H1 (cell line): ENCODE results near the gene MIPOL1. TPM values are rescaled to one million over a fixed set of nuclear protein-coding genes. Genes with fewer than 3 reads are reported as not detected.

Source experiments
- CHD1 ChIP-seq: IDR thresholded peaks from 2 replicates; pipeline ENCODE4 v1.6.1; 2012; ENCODE audit warnings: low read depth, low read length, improper control_type of control experiment
- POLR2AphosphoS5 ChIP-seq: IDR thresholded peaks from 2 replicates; pipeline ENCODE4 v1.6.1; 2011; ENCODE audit warnings: low read depth, low read length
- polyA plus RNA-seq, 7 experiments: library from polyadenylated mRNA; depleted of rRNA in 3 of 7; stranded (reverse) in 5 of 7; unstranded in 2 of 7; fragments of >200 nt in 5 of 7; fragments of 200-250 nt in 2 of 7; gene quantifications; 1 replicate in 5 of 7; 2 replicates in 1 of 7; 4 replicates in 1 of 7; pipeline versions ENCODE4 v1.2.1 to v1.2.3, GENCODE V29; 2011 to 2013; ENCODE audit warnings: missing spikeins in 2 of 7, mixed read lengths in 2 of 7
- total RNA-seq: library from RNA; stranded (reverse); fragmentation: NEBNext Ultra II Directional; extraction: Animal tissue kit (Norgen Biotek cat#: 25700); gene quantifications from 2 replicates; pipeline ENCODE4 v1.2.1, GENCODE V29; 2021
- TF ChIP-seq, protein P1 (sequence below): IDR thresholded peaks from 2 replicates; pipeline ENCODE4 v1.6.1; 2011; ENCODE audit warnings: low read length, improper control_type of control experiment
- TF ChIP-seq, protein P2 (sequence below), 3 experiments: IDR thresholded peaks; 1 replicate in 2 of 3; 2 replicates in 1 of 3; pipeline versions ENCODE4 v1.5.1 to v1.6.1; 2011; ENCODE audit warnings: low read length in 3 of 3, mild to moderate bottlenecking in 3 of 3, inconsistent platforms in 2 of 3, low read depth in 1 of 3, moderate library complexity in 1 of 3; ENCODE audit not compliant: insufficient read depth in 1 of 3; ENCODE audit errors: control extremely low read depth in 1 of 3

MIPOL1 gene
- total and polyA plus RNA-seq, 2 of the 8 experiments (the other 6 are each of a cell fraction or from before 2014, with no cell fraction given): 2.8 to 23.9 TPM

DNA sequence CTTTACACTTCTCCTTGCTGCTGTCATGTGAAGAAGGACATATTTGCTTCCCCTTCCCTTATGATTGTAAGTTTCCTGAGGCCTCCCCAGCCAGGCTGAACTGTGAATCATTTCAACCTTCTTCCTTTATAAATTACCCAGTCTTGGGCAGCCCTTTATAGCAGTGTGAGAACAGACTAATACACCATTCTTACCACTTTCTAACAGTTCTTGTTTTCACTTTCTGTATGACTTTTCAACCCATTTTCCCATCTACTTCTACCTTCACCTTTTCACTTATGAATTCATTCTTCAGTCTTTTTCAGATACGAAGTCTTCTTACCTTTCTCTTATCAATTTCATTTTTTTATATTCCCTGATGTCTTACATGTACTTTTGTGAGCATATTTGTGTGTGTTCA is 342.3 kb downstream of the MIPOL1 start (continued):
- TF ChIP-seq CHD1 (no peak), POLR2AphosphoS5 (no peak)
- TF ChIP-seq, protein P1, sequence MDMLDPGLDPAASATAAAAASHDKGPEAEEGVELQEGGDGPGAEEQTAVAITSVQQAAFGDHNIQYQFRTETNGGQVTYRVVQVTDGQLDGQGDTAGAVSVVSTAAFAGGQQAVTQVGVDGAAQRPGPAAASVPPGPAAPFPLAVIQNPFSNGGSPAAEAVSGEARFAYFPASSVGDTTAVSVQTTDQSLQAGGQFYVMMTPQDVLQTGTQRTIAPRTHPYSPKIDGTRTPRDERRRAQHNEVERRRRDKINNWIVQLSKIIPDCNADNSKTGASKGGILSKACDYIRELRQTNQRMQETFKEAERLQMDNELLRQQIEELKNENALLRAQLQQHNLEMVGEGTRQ: no peak
- TF ChIP-seq, protein P2, sequence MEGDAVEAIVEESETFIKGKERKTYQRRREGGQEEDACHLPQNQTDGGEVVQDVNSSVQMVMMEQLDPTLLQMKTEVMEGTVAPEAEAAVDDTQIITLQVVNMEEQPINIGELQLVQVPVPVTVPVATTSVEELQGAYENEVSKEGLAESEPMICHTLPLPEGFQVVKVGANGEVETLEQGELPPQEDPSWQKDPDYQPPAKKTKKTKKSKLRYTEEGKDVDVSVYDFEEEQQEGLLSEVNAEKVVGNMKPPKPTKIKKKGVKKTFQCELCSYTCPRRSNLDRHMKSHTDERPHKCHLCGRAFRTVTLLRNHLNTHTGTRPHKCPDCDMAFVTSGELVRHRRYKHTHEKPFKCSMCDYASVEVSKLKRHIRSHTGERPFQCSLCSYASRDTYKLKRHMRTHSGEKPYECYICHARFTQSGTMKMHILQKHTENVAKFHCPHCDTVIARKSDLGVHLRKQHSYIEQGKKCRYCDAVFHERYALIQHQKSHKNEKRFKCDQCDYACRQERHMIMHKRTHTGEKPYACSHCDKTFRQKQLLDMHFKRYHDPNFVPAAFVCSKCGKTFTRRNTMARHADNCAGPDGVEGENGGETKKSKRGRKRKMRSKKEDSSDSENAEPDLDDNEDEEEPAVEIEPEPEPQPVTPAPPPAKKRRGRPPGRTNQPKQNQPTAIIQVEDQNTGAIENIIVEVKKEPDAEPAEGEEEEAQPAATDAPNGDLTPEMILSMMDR (IDR thresholded peaks at IDR 0.05; ENCODE audit: control extremely low read depth in 1 of 3, insufficient read depth in 1 of 3, low read depth in 1 of 3, low read length in 3 of 3): no peak
